Hippocampal formation (tissue), 2 donors: ENCODE data around the gene CYLD.

ENCODE experiments used
- DNase-seq, 2 donors: peaks; one replicate each; lab custom pipeline; 2025; lab: John Stamatoyannopoulos, UW

The CYLD gene

GRCh38 chr16:50740736-50741135 lies 1.1 kb upstream of the CYLD start:
- no peak for DNase-seq

- DNase-seq = no peak
These were observed 583 bp upstream of the CYLD start for GRCh38 chr16:50741225-50741780.

- no peak for DNase-seq
These were observed 802 bp downstream of the CYLD start for GRCh38 chr16:50742576-50743200.

- DNase-seq = no peak
These were observed 1.8 kb downstream of the CYLD start for GRCh38 chr16:50743581-50744225.

DNA sequence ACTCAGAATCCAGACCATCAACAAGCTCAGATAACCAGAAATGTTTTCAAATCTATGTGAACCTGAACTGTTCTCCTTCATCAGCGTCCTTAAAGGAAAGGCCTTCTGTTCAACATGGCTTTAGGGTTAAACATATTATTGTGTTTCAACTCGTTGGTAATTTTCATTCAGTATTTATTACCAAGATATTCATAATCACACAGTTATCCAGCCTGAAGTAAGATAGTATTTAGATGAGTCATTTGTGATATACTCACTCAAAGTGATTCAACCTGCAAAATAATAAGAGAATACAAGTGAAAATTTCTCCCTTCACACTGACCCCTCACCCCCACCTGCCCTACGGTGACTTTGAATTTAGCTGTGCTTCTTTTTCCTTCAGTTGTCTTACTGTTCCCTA lies 3.0 kb downstream of the CYLD start:
- DNase-seq = no peak

DNA sequence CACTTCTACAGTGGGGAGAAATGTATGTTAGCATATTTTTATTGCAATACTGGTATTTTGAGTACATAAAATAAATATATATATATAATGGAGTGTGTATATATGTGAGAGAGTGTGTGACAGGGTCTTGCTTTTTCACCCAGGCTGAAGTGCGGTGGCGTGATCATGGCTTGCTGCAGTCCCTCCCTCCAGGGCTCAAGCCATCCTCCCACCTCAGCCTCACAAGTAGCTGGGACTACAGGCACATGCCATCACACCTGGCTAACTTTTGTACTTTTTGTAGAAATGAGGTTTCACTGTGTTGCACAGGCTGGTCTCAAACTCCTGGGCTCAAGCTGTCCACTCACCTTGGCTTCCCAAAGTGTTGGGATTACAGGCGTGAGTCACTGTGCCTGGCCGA lies 4.1 kb downstream of the CYLD start:
- no peak for DNase-seq

- DNase-seq = peak in 1 of 2 donors; percentile 56
These were observed 5.5 kb downstream of the CYLD start for GRCh38 chr16:50747207-50747956.

DNA sequence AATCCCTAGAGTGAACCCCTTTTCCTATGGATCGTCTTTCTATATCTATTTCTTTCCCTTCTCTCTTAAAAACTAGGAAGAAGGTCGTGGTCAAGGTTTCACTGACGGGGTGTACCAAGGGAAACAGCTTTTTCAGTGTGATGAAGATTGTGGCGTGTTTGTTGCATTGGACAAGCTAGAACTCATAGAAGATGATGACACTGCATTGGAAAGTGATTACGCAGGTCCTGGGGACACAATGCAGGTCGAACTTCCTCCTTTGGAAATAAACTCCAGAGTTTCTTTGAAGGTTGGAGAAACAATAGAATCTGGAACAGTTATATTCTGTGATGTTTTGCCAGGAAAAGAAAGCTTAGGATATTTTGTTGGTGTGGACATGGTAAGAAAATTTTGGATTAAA lies 9.6 kb downstream of the CYLD start:
- no peak for DNase-seq

GRCh38 chr16:50752471-50753235 lies 10.8 kb downstream of the CYLD start:
- DNase-seq = no peak

DNA sequence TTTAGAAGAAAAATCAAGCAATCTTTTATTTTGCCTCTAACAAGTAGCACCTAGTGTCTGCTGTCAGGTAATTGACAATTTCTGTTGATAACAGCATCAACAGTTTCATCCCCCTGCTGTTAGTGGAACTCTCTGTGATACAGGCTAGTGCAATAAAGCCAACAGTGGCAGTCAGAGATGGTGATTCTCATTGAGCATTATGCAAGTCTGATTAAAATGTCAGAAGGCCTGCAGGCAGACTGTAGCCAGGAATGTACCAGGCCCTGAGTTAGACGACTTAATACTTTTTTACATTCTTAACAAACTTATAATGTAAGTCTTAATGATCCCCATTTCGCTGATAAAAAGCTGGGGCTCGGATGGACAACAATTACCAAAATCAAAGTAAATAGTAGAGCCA lies 14.6 kb downstream of the CYLD start:
- DNase-seq = no peak

- no peak for DNase-seq
These were observed 19.4 kb downstream of the CYLD start for GRCh38 chr16:50761267-50761666.

DNA sequence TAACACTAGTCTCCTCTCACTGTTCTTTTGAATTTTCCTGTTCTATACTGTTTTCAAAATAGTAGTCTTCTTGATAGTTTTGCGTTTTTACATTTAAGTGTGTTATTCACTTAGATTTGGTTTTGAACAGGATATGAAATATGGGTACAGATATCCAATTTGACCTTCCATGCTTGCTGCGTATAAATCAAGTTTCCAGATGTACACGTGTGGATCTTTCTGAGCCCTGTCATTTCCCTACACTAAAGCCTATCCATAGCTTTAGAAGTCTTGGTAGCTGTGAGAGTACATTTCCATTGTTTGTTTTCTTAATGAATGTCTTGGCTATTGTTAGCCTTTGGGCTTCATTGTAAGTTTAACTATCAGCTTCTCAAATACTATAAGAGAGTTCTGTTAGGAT lies 20.4 kb downstream of the CYLD start:
- no peak for DNase-seq

GRCh38 chr16:50763211-50763610 lies 21.3 kb downstream of the CYLD start:
- DNase-seq = no peak

- DNase-seq = no peak
These were observed 23.4 kb downstream of the CYLD start for GRCh38 chr16:50765260-50765659.

DNA sequence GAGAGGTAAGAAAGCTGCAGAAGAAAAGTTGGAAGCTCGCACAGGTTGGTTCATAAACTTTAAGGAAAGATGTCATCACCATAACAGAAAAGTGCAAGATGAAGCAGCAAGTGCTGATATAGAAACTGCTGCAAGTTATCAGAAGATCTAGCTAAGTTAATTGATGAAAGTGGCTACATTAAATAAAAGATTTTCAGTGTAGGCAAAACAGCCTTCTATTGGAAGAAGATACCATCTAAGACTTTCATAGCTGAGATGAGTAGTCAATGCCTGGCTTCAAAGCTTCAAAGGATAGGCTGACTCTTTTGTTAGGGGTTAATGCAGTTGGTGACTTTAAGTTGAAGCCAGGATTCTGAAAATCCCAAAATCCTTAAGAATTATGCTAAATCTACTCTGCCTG lies 24.0 kb downstream of the CYLD start:
- DNase-seq = no peak

DNA sequence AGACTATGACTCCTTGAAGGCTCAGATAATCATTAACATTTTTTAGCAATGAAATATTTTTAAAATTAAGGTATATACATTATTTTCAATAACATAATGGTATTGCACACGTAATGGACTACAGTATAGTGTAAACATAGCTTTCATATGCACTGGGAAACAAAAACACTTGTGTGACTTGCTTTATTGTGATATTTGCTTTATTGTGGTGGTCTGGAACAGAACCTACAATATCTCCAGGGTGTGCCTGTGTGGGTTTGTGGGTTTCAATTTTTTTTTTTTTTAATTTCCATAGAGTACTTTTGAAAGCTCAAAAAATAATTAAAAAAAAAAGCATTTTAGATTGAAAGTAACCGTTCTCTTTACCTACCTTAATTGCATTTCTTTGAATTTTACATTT lies 25.3 kb downstream of the CYLD start:
- DNase-seq = no peak

- DNase-seq = no peak
These were observed 29.5 kb downstream of the CYLD start for GRCh38 chr16:50771366-50771765.

GRCh38 chr16:50774405-50774804 lies 32.5 kb downstream of the CYLD start:
- no peak for DNase-seq

DNA sequence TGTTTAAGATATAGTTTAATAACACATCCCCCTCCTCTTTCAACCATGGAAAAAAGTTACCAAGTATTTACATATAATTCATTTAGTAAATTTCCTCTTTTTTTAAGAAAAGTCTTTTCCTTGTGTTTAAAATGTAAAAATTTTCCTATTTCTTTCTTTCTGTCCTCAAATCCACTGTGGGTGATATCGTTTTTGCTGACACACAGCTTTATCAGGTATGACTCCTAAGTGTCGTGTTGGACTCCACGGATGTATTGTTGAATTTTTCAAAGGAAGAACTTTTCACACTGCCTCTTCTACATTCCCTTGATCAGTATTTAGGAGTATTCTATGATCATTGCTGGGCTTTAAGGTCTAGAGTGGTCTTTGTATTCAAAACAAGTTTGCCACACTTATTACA lies 33.1 kb downstream of the CYLD start:
- no peak for DNase-seq

GRCh38 chr16:50776037-50776436 lies 34.2 kb downstream of the CYLD start:
- no peak for DNase-seq

DNA sequence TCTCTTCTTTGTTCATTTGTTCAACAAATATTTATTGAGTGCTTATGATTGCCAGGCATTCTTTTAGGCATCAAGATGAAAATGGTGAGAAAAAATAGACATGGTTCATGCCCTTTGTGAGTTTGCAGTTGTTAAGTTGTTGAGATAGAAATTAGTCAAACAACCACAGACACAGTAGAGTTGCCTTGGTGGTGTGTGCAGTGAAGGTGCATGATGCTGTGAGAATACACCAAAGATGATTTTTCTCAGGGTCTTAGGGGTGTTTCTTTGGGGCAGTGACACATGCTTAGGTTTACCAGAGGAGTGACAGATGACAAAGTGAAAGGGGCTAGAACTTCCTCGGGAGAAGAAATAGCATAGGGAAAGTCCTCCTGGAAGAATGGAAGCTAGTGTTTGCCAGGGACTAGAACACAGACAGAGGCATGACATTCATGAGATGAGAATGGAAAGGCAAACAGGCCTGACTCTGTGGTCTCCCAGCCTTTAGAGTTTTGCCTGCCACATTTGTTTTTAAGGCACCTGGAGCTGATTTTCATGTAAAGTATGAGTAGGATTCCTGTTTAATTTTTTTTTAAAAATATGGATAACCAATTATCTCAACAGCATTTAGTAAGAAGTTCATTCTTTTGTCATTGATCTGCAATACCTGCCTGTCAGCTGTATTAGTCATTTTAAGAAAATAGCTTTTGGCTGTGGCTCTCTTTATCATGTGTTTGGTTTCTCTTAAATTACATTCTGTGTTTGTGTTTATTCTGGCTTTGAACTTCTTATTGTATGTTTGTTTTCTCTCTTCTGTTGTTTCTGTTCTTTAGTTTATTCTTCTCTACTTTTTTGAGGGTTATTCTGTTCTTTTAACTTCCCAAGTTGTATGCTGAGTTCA lies 36.6 kb downstream of the CYLD start:
- DNase-seq = no peak
